ENCODE data around the gene SLC39A13.

SLC39A13 gene

DNA sequence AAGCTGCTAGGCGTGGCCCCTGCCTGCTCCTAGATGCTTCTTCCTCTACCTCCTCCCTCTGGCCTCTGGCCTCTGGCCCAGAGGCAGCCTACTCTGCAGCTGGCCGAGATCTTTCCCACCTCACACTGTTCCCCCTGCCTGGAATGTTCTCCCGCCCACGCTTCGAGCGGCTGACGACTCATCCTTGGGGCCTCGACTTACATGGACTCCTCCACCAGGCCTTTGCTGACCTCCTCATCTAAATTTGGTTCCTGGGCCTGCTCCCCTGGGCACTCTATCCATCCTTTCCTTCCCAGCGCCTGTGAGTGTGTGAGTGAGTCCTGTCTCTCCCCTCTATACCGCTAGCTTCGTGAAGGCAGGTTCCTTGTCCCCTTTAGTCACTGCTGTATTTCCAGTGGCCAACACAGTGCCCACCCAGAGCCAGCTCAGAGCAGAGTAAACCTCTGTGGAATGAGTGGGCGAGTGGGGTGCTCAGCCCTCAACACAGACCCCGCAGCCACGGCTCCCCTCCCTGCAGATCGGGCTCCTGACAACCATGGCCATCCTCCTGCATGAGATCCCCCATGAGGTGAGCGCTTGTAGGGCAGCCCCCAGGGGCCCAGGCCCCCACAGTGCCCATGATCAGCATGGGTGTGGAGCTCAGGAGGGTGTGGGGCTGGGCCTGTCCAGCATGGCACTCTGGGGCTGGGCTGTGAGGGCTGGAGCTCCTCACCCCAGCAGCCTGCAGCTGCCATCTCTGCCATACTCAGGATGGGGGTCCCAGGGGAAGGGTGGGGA is 5.7 kb downstream of the SLC39A13 start:
- Histone ChIP-seq H3K9me3 (replicated peaks; ENCODE audit: insufficient read depth, low read length) (no peaks in the 10 kb centered on the region), H3K27ac (ENCODE audit: low read length) (no peak overlapping the region), H3K4me1 (ENCODE audit: low read length) (peaks cover 1% of the 10 kb centered on the region; the same call in 1 of the 2 replicates), H3F3A (ENCODE audit: insufficient read depth, low read length) (no peaks in the 10 kb centered on the region), H3K9ac (ENCODE audit: low read length) (no peak overlapping the region), H2AFZ (ENCODE audit: low read length) (no peak overlapping the region), H3K4me3 (ENCODE audit: low read length) (no peak overlapping the region), H3K27me3 (replicated peaks; ENCODE audit: insufficient read depth, low read length) (no peaks in the 10 kb centered on the region), H3K79me2 (ENCODE audit: low read length) (no peaks in the 10 kb centered on the region), H3K4me2 (ENCODE audit: low read depth, low read length) (no peak overlapping the region), H3K9me2 (replicated peaks; ENCODE audit: insufficient read depth, low read length) (no peaks in the 10 kb centered on the region), H3K36me3 (replicated peaks; ENCODE audit: insufficient read depth, low read length) (no peaks in the 10 kb centered on the region; the same call in 1 of the 2 replicates), H4K20me1 (ENCODE audit: insufficient read depth, low read length) (no peaks in the 10 kb centered on the region)
- no peak for DNase-seq
- TF ChIP-seq EZH2phosphoT487 (IDR thresholded peaks at IDR 0.05; ENCODE audit: low read length) = no peak
- TF ChIP-seq EZH2 (optimal IDR thresholded peaks at IDR 0.05; ENCODE audit: low read depth, low read length) = no peak
- TF ChIP-seq, protein P1, sequence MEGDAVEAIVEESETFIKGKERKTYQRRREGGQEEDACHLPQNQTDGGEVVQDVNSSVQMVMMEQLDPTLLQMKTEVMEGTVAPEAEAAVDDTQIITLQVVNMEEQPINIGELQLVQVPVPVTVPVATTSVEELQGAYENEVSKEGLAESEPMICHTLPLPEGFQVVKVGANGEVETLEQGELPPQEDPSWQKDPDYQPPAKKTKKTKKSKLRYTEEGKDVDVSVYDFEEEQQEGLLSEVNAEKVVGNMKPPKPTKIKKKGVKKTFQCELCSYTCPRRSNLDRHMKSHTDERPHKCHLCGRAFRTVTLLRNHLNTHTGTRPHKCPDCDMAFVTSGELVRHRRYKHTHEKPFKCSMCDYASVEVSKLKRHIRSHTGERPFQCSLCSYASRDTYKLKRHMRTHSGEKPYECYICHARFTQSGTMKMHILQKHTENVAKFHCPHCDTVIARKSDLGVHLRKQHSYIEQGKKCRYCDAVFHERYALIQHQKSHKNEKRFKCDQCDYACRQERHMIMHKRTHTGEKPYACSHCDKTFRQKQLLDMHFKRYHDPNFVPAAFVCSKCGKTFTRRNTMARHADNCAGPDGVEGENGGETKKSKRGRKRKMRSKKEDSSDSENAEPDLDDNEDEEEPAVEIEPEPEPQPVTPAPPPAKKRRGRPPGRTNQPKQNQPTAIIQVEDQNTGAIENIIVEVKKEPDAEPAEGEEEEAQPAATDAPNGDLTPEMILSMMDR (IDR thresholded peaks at IDR 0.05; ENCODE audit: low read length) = no peak

GRCh38 chr11:47414685-47415070 is 6.3 kb downstream of the SLC39A13 start:
- no peaks in the 10 kb centered on the region for H3K27me3 ChIP-seq (replicated peaks; ENCODE audit: insufficient read depth, low read length)
- H2AFZ ChIP-seq (ENCODE audit: low read length) = no peak overlapping the region
- no peak overlapping the region for H3K4me2 ChIP-seq (ENCODE audit: low read depth, low read length)
- no peaks in the 10 kb centered on the region for H3K79me2 ChIP-seq (ENCODE audit: low read length)
- TF ChIP-seq EZH2 (optimal IDR thresholded peaks at IDR 0.05; ENCODE audit: low read depth, low read length) (no peak), EZH2phosphoT487 (IDR thresholded peaks at IDR 0.05; ENCODE audit: low read length) (no peak)
- TF ChIP-seq, protein P1 (IDR thresholded peaks at IDR 0.05; ENCODE audit: low read length) = no peak
- no peaks in the 10 kb centered on the region for H4K20me1 ChIP-seq (ENCODE audit: insufficient read depth, low read length)
- H3K9ac ChIP-seq (ENCODE audit: low read length) = no peak overlapping the region
- no peaks in the 10 kb centered on the region for H3F3A ChIP-seq (ENCODE audit: insufficient read depth, low read length)
- no peaks in the 10 kb centered on the region for H3K4me1 ChIP-seq (ENCODE audit: low read length)
- no peak overlapping the region for H3K4me3 ChIP-seq (ENCODE audit: low read length)
- DNase-seq = no peak
- no peaks in the 10 kb centered on the region for H3K9me3 ChIP-seq (replicated peaks; ENCODE audit: insufficient read depth, low read length)
- H3K27ac ChIP-seq (ENCODE audit: low read length) = no peak overlapping the region
- no peaks in the 10 kb centered on the region for H3K9me2 ChIP-seq (replicated peaks; ENCODE audit: insufficient read depth, low read length)
- no peaks in the 10 kb centered on the region; the same call in 1 of the 2 replicates for H3K36me3 ChIP-seq (replicated peaks; ENCODE audit: insufficient read depth, low read length)

DNA sequence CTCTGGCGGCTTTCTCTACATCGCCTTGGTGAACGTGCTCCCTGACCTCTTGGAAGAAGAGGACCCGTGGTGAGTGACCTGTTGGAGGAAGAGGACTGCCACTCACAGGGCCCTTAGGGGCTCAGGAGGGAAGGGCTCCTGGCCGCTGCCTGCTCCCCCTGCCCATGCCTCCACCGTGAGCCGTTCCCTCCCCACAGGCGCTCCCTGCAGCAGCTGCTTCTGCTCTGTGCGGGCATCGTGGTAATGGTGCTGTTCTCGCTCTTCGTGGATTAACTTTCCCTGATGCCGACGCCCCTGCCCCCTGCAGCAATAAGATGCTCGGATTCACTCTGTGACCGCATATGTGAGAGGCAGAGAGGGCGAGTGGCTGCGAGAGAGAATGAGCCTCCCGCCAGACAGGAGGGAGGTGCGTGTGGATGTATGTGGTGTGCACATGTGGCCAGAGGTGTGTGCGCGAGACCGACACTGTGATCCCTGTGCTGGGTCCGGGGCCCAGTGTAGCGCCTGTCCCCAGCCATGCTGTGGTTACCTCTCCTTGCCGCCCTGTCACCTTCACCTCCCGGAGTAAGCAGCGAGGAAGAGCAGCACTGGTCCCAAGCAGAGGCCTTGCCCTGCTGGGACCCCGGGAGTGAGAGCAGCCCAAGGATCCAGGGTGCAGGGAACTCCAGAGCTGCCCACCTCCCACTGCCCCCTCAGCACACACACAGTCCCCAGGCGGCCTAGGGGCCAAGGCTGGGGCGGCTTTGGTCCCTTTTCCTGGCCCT is 6.9 kb downstream of the SLC39A13 start:
- H3K4me1 ChIP-seq (ENCODE audit: low read length) = no peaks in the 10 kb centered on the region
- no peaks in the 10 kb centered on the region for H3K9me2 ChIP-seq (replicated peaks; ENCODE audit: insufficient read depth, low read length)
- peaks cover 5% of the 10 kb centered on the region; the same call in 1 of the 2 replicates for H3K36me3 ChIP-seq (replicated peaks; ENCODE audit: insufficient read depth, low read length)
- TF ChIP-seq, protein P1 (IDR thresholded peaks at IDR 0.05; ENCODE audit: low read length) = no peak
- TF ChIP-seq EZH2 (optimal IDR thresholded peaks at IDR 0.05; ENCODE audit: low read depth, low read length) = no peak
- TF ChIP-seq EZH2phosphoT487 (IDR thresholded peaks at IDR 0.05; ENCODE audit: low read length) = no peak
- H4K20me1 ChIP-seq (ENCODE audit: insufficient read depth, low read length) = no peaks in the 10 kb centered on the region
- H3K27ac ChIP-seq (ENCODE audit: low read length) = no peak overlapping the region
- no peaks in the 10 kb centered on the region for H3K9me3 ChIP-seq (replicated peaks; ENCODE audit: insufficient read depth, low read length)
- no peak overlapping the region for H3K4me2 ChIP-seq (ENCODE audit: low read depth, low read length)
- H3K4me3 ChIP-seq (ENCODE audit: low read length) = no peak overlapping the region
- no peaks in the 10 kb centered on the region for H3F3A ChIP-seq (ENCODE audit: insufficient read depth, low read length)
- H3K9ac ChIP-seq (ENCODE audit: low read length) = no peak overlapping the region
- H2AFZ ChIP-seq (ENCODE audit: low read length) = no peak overlapping the region
- no peaks in the 10 kb centered on the region for H3K79me2 ChIP-seq (ENCODE audit: low read length)
- no peak for DNase-seq
- no peaks in the 10 kb centered on the region for H3K27me3 ChIP-seq (replicated peaks; ENCODE audit: insufficient read depth, low read length)
